ENCODE measurements around the gene ZMIZ1.

ZMIZ1 gene

DNA sequence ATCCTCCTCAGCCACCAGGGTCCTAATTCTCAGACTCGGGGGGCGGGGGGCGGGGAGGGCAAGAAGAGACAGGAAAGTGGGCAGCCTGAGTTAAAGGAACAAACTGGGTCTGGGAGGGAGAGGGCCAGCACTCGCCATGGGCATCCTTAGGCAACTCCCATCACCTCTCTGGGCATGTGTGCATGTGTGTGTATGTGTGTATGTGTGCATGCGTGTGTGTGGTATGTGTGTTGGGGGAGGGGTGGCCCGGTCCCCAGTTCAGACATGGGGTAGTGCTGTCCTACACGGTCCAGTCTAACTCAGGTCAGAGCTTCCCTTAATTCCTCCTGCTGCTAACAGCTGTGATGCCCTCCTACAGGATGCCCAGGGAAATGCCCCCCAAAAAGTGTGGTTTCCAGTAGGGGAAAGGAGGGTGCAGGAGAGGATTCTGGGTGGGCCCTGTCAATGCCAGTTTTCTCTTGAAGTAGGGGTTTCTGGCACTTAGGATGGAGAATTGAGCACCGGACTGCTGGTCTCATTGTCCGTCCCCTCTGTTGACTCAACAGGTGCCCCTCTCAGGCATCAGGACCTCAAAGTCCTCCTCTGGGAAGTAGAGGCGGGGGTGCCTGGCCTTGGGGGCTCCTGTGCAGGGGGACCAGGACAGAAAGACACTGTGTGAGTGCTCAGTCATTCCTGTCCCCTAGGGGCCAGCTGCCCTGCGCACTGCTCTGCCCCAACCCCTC, 15.1 kb upstream of the ZMIZ1 start:
- no peak for DNase-seq

DNA sequence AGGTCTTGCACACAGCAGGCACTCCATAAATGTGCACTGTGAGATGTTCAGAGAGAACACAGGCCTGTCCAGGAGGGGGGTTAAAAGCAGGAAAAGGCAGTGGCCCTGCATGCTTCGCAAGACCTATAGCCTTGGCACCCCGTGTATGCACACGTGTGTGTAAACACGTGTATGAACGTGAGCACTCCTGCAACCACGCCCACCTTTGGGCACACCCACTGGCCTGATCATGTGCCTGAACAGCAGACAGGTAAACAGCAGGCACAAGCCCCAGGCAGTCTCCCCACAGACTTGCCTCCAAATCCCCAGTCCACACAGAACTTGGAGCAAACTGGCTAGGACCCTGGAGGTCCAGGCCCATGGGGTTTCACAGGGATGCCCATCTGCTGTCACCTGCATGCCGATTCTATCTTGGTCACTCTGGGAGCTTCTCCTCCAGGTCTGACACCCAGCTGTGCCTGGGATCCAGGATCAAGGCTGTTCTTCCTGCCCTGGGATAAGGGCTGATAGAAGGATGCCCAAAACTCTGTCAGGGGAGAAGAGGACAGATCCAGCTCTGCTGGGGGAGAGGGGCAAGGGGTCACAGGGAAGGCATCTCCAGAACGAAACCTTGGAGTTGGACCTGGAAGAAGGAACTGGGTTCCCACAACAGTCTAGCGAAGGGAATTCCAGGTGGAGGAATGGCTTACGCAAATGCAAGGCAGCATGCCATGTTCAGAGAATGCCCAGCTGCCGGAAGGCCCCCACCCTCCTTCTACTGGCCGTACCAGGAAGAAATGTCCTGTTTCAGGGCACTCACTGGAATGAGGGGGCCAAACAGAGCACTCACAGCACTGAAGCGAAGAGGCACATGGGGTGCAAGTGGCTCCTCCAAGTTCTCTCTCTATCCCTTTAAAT, 14.3 kb upstream of the ZMIZ1 start:
- DNase-seq, result no peak

DNA sequence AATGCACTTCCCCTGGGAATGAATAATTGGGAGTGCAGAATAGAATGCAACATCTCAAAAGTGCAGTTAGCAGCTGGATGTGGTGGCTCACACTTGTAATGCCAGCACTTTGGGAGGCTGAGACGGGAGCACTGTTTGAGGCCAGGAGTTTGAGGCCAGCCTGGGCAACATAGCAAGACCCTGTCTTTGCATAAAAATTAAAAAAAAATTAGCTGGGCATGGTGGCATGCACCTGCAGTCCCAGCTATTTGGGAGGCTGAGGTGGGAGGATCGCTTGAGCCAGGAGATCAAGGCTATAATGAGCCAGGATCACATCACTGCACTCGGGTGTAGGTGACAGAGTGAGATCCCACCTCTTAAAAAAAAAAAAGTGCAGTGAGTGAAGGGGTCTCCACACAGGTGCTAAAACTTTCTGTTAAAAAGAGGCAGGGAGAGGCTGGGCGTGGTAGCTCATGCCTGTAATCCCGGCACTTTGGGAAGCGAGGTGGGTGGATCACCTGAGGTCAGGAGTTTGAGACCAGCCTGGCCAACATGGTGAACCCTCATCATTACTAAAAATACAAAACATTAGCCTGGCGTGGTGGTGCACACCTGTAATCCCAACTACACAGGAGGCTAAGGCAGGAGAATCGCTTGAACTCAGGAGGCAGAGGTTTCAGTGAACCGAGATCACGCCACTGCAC, 13.5 kb upstream of the ZMIZ1 start:
- no peak for DNase-seq

DNA sequence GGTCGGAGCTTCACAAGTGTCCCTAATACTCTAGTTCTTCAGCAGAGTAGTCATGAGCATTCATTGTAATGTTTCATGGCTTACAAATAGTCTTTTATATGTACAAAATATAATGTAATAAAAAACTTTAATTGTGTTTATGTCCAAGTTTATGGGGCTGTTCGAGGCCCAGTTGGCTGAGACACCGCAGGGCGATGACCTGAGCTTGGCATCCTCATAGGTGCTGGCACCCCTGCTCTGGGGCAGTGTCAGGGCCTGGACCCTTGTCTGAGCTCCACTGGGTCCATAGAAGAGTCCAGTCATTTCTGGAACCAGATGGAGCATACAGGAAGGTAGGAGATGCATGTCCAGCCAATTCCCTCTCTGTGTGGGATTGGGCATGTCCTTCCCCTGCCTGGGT, 12.9 kb upstream of the ZMIZ1 start:
- no peak for DNase-seq

DNA sequence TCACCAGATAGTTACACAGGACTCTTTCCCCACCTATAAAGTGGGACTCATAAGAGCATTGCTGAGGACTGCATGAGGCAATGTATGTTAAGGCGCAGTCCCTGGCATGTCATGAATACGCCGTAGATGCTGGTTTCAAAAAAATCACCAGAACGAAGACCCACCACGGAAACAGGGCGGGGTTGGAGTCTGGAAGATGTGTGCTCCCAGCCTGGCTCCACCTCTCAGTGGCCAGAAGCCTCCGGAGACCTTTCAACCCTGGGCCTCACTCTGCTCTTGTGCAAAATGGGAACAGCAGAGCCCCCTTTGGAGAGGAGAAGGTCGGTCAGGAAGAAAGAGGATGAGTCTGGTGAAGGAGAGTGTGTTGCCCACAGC, 12.4 kb upstream of the ZMIZ1 start:
- DNase-seq, result no peak

DNA sequence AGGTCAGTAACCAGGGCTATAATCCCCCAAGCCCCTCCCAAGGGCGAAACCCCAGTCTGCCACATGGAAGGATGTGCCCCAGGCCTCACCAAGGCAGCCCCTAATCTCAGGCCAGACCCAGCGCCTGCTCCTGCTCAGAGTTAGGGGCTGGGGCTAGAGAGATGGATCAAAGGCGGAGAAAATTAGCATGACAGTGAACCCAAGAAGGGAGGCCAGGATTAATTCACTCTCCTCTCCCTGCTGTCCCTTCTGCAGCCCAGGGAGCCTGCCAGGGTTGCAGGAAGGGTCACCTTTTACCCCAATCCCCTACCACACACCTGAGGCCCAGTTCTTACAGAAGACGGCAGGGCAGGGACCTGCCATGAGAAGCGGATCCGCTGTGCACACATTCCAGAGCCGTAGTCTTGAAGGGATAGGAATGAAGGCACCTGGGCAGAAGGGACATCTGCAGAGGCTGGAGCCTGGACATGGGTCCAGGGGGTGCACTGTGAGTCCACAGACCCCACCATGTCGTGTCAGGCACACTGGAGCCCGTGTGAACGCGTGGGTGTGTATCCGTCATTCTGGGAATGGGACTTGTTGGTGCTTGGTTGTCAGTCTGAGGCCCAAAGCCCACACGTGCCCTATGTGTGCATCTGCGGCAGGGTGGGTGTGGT, 11.9 kb upstream of the ZMIZ1 start:
- DNase-seq, result no peak

DNA sequence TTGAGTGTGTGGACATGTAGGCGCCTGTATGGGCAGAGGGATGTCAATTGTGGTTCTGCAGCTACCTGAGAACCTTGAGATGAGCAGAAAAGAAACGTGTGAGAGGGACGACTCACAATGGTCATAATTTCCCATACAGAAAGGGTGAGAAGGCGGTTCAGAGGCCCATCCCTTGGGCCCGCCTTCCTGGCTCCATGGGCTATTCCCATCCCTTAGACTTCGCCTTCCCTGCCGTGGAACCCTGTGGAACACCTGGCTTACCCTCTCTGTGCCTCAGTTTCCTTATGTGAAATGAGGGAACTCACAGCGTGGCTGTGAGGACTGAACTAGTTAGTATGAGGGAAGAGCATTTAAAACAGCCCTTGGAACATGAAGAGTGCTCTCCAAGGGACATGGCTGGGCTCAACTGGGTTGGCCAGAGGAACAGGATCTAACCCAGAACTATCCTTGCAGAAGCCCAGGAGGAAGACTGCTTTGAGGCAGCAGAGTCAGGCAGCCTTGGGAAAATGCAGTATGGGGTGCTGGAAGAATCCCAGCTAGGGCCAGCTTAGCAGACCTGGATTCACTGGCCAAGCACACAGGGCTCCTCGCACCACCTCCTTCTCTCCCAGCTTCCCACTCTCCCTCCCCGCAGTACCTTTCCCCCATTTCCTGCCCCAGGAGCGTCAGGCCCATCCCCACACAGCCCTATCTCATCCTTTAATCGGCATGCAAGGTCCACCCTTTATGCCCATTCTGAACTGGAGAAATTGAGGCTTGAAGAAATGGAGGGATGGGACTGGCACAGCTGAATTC, 11.1 kb upstream of the ZMIZ1 start:
- DNase-seq, result no peak

DNA sequence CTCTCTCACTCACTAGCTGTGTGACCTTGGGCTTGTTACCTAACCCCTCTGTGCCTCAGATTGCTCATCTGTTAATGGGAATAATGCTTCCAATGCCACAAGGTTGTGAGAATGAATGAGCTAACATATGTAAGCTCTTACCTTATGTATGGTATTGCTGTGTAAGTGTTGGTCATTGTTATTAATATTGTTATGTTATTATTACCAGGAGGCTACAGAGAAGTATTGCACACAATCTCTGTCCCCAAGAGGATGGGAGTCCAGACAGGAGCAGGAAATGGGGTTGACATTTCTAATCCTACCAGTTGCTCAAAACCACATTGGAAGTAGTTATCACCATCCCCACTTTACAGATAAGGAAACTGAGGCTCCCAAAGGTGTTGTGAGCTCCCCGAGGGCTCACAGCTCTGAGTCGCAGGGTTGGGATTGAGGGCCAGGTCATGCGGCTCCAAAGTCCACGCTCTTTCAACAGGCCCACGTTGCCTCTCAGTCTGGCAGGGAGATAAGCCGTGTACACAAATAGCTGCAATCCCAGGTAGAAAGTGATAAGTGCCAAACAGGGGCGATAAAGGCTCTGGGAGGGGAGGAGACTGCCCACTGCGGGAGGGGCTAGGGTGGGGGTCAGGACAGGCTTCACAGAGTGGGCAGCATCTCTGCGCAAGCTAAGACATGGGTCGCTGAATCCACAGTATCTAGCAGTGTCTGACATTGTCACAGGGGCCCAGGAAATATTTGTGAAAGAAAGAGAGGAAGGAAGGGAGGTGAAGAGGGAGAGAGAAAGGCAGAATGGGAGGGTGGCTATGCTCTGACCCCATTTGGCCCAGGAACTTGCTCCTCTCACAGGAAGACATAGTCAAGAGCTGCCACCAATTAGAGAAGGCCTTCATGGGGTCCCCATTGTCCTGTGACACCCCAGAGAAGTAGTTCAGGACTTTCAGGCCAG, 9.6 kb upstream of the ZMIZ1 start:
- DNase-seq, result no peak

DNA sequence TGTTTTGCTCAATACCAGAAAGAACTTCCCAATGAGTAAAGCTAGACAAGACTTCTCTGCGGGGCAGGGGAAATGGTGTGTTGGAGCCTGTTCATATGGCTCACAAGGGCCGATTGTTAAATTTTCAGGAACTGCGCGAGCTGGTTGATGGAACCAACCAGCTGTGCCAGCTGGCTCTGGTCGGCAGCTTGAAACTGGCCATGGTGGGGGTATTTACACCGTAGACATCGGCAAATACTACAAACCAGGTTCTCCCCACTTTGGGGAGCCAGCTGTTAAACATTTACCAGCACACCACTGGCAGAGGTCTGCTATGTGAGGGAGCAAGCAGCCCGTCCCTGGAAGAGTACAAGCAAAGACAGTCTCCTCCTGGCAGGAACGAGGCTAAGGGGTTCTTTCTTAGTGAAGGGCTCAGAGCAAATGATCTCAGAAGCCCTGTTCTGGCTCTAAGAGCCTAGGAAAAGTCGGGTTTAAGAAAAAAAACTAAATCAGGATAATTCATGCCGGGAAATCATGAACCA, 8.8 kb upstream of the ZMIZ1 start:
- DNase-seq, result no peak

DNA sequence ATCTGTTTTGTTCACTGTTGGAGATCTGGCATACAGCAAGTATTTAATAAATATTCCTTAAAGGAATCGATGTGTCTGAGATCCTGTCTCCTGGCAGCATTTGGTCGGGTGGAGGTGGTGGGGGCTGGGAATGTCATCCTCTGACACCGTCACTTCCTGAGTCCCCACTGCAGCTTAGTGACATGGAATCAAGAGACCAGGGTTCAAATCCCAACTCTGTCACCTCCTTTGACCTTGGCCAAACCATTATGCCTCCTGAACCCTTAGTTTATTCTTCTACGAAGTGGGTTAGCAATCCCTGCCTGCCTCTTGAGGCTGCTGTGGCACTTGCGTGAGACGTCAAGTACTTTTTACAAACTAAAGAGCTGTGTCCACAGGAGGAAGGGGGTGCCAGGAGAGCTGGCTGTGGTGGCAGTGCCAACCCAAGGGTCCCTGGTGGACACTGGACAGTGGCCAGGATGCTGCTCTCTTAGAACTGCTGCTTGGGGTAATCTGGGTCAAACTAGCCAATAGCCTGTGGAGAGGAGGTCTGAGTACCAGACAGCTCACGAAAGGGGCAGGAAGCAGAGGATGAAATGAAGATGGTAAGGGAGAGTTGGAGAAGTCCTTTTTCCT, 8.0 kb upstream of the ZMIZ1 start:
- DNase-seq, result no peak

DNA sequence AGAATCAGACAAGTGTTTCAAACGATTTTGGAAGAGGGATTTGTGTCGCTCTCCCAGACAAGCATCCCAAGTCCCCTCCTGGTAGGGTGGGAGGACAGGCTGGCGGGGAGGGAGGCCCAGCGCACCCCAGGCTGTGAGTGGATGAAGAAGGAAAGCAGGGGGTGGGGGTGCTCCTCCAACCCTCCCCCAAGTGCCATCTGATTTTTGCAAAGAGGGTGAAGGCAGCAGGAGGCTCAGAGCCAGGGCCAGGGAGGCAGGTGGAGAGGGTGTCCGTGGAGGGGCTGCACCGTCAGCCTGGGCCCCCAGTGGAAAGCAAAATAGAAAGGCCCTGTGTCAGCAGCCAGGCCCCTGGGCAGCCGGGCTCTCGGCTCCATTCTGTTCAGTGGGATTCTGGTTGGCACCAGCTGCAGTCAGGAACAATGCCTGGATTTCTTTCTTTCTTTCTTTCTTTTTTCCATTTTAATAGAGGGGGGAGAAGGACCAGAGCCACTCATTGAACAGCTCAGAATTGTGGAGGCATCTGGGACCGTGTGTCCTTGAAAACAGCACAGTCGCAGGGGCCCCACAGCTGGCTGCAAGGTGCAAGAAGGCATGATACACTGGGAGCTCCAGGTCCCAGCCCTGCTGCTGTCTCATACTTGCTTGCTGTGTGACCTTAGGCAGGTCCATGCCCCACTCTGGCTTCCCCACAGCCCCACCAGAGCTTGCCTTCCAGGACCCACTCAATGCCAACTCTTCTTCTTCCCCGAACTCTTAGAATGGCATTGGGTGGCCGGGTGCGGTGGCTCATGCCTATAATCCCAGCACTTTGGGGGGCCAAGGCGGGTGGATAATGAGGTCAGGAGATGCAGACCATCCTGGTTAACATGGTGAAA, 7.1 kb upstream of the ZMIZ1 start:
- DNase-seq, result no peak

DNA sequence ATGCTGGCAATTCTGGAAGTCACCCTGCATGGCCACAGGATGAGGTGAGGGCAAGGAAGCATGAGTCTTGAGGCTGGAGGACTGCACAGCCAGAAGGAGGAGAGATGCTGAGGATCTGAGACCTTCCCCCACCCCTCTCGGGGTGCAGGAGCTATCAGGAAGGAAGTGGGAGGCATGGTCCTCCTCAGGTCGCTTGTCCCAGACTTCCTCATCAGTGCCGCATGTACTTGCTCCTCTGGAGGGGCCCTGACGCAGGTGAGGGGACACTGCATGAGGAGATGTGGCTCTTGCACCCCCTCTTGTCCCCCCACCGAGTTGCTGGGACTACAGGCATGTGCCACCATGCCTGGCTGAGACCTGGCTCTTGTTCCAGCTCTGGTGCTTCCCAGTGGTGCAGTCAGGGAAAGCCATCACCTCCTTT, 5.7 kb upstream of the ZMIZ1 start:
- no peak for DNase-seq

DNA sequence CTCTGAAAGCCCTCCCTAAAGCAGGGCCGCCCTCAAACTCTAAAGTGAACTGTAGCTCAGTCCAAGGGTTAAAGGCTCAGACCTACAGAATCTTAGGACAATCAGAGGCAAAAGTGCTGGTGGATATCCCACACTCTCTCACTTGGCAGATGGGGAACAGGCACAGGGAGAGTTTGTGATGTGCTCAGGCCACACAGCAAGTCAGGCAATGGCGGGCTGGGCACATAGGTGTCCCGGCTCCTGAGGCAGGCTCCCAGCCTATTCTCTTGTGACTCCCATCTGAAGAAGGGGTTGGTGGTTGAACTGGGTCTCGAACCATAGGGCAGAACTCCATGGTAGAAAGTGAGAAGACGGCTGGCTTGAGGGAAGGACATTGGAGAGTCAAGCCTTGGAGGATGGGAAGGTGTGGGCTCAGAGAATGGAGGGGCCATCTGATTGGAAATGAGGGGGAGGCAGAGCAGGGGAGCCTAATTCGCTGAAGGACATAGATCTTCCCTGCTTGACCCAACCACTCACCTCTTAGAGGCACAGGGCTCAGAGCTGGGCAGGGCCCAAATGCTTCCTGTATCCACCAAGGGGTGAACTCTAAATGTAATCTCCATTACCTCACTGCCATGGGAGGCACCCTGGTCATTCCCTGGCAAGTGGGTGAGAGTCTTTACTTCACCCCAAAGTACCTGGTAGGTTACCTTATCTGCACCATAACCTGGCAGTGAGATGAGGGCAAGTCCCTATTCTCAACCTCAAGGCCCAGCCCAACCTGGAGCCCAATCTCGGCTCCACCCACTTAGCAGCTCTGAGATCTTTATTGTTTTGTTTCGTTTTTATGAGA, 4.9 kb upstream of the ZMIZ1 start:
- no peak for DNase-seq

DNA sequence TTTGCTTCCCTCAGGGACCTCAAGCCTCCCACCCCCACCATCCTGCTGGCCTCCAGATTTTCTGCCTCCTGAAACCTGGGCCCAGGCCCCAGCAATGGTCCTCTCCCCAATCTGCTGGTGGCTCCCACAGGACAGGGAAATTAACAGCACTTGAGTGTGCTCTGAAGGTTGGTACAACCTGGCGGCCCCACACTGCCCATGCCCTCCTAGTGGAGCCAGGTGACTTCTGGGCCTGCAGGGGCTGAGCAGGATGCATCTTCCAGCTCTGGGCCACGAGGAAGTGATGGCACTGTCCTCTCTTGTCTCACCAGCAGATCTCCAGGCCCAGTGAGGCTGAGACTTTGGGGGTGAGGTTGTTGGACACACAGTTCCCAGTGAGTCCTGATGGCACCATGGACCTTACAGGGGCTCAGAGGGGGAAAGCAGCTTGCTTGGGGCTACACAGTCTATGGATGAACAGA, 3.6 kb upstream of the ZMIZ1 start:
- DNase-seq, result no peak

DNA sequence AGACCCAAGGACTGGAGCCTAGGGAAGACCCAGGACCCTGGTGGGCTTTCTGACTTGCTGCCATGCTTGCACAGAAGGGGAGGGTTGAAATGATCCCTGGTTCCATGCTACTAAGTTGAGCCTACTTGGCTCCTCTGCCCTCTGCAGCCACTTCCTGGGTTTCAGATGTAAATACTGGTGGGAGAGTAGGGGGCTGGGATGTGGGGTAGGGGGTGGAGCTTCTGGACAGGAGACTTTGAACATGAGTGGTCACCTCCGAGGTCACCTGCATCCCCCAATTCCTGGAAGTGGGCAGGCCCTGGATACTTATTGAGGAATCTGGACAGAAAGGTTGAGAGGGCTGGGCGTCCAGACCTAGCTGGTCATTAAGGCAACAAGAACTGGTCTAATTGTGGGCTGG, 2.9 kb upstream of the ZMIZ1 start:
- no peak for DNase-seq

DNA sequence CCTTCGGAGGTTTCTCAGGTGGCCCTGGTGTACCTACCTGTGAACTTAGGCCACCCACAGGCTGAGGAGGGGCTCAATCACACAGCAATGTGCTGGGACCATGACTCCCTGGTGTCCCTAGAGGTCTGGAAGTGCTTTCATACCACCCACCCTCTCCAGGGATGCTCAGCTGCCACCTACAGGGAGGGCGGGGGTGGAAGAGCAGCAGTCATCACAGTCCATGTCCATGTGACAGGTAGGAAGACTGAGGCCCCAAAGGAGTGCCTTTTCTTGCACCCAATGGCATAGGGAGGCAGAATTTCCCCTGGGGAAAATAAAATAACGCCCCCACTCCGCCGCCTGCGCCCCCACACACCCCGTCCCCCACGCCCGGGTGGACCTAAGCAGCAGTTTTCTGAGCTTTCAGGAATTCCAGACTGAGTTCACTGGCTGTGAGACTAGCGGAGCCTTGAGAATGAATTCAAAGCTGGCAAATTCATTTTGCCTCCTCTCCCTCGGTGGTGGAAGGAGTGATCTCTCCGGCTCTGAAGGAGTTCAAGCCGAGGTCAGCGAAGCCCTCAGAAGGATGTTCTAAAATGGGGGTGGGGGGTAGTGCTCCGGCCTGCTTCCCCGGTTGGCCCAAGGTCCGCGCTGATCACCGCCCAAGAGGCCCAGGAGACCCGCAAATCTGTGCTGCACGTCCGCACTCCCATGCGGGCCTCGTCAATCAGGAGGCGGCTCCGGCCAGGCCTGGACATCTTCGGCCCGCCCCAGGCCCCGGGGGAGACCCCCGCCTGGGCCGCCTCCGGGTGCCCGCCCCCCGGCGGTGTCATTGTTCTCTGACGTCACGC, 2.1 kb upstream of the ZMIZ1 start:
- DNase-seq, result no peak
